ENCODE data around the gene CLRN1. TPM values are rescaled to one million over a fixed set of nuclear protein-coding genes. Genes with fewer than 3 reads are reported as not detected.

The CLRN1 gene
- total and polyA plus RNA-seq, 4 donors, result not detected

- whole genome bisulfite sequencing, result 86% methylated on average over 3 of the region's 3 CpGs
- Histone ChIP-seq H3K4me1 (ENCODE audit: control insufficient read depth in 4 of 4, insufficient read depth in 4 of 4, low read length in 3 of 4) (no peaks in the 10 kb centered on the region), H3K27ac (ENCODE audit: low read depth in 1 of 2, low read length in 2 of 2) (no peak overlapping the region), H3K9ac (ENCODE audit: low read depth in 1 of 2, low read length in 2 of 2) (no peak overlapping the region), H3K9me3 (ENCODE audit: control insufficient read depth in 4 of 4, low read length in 3 of 4) (no peaks in the 10 kb centered on the region), H3K4me3 (ENCODE audit: low read depth in 1 of 3, low read length in 3 of 3) (no peak overlapping the region), H3K27me3 (ENCODE audit: control insufficient read depth in 4 of 4, insufficient read depth in 4 of 4, low read length in 3 of 4) (no peaks in the 10 kb centered on the region), H3K36me3 (ENCODE audit: control insufficient read depth in 4 of 4, insufficient read depth in 3 of 4, low read depth in 1 of 4, low read length in 3 of 4) (no peaks in the 10 kb centered on the region)
- TF ChIP-seq SP1 (IDR thresholded peaks at IDR 0.05), result no peak
- no peak for TF ChIP-seq RAD21 (IDR thresholded peaks at IDR 0.05)
- TF ChIP-seq, protein P1, sequence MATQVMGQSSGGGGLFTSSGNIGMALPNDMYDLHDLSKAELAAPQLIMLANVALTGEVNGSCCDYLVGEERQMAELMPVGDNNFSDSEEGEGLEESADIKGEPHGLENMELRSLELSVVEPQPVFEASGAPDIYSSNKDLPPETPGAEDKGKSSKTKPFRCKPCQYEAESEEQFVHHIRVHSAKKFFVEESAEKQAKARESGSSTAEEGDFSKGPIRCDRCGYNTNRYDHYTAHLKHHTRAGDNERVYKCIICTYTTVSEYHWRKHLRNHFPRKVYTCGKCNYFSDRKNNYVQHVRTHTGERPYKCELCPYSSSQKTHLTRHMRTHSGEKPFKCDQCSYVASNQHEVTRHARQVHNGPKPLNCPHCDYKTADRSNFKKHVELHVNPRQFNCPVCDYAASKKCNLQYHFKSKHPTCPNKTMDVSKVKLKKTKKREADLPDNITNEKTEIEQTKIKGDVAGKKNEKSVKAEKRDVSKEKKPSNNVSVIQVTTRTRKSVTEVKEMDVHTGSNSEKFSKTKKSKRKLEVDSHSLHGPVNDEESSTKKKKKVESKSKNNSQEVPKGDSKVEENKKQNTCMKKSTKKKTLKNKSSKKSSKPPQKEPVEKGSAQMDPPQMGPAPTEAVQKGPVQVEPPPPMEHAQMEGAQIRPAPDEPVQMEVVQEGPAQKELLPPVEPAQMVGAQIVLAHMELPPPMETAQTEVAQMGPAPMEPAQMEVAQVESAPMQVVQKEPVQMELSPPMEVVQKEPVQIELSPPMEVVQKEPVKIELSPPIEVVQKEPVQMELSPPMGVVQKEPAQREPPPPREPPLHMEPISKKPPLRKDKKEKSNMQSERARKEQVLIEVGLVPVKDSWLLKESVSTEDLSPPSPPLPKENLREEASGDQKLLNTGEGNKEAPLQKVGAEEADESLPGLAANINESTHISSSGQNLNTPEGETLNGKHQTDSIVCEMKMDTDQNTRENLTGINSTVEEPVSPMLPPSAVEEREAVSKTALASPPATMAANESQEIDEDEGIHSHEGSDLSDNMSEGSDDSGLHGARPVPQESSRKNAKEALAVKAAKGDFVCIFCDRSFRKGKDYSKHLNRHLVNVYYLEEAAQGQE (IDR thresholded peaks at IDR 0.05), result no peak
- TF ChIP-seq ATF3 (IDR thresholded peaks at IDR 0.05), result no peak
- TF ChIP-seq HNF4A (conservative IDR thresholded peaks at IDR 0.05), result no peak
- TF ChIP-seq ZBTB33 (IDR thresholded peaks at IDR 0.05), result no peak
- TF ChIP-seq RXRA (IDR thresholded peaks at IDR 0.05), result no peak
- DNase-seq (ENCODE audit: low spot score), result no peak
These were observed 95.2 kb downstream of the CLRN1 start for GRCh38 chr3:150877303-150877702.

DNA sequence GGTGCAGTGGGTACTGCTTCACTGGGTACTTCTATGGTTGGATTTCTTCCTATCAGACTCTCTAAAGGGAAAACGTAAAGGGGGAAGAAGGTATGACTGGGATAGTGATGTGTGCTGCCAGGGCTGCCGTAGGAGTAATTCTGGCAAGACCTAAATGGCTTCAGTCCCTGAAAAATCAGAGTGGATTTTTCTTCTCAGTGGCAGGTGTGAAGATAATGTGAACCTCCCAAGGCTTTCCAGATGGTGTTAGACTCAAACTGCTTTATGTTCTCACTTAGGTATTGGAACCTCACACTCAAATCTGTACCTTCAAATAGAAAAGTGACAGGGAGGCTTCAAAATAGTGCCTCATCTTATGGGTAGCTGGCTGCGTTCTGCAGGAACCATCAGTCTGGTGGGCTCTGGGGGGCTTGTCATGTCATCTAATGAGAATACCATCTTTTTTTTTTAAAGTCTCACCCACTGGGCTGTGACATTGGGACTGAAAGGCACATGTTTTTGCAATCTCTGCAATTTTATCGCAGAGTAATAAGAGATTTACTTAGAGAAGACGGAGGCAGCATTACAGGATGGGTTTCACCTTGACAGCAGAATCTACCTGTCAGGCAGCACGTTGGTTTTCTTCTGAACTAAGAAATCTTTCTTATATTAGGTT, 95.8 kb downstream of the CLRN1 start:
- H3K4me1 ChIP-seq (ENCODE audit: control insufficient read depth in 4 of 4, insufficient read depth in 4 of 4, low read length in 3 of 4), result no peaks in the 10 kb centered on the region
- no peak for TF ChIP-seq TAF1 (conservative IDR thresholded peaks at IDR 0.05)
- TF ChIP-seq SP1 (IDR thresholded peaks at IDR 0.05), result no peak
- no peak for TF ChIP-seq GABPA (IDR thresholded peaks at IDR 0.05 in 1 of 2, conservative IDR thresholded peaks at IDR 0.05 in 1 of 2)
- TF ChIP-seq NR2F2 (IDR thresholded peaks at IDR 0.05), result no peak
- TF ChIP-seq RXRA (IDR thresholded peaks at IDR 0.05), result no peak
- no peak for TF ChIP-seq FOXA1 (IDR thresholded peaks at IDR 0.05)
- 86% methylated on average over 6 of the region's 6 CpGs for WGBS
- H3K27me3 ChIP-seq (ENCODE audit: control insufficient read depth in 4 of 4, insufficient read depth in 4 of 4, low read length in 3 of 4), result no peaks in the 10 kb centered on the region
- DNase-seq (ENCODE audit: low spot score), result no peak
- no peak overlapping the region for H3K27ac ChIP-seq (ENCODE audit: low read depth in 1 of 2, low read length in 2 of 2)
- no peak overlapping the region for H3K4me3 ChIP-seq (ENCODE audit: low read depth in 1 of 3, low read length in 3 of 3)
- no peaks in the 10 kb centered on the region for H3K9me3 ChIP-seq (ENCODE audit: control insufficient read depth in 4 of 4, low read length in 3 of 4)
- no peaks in the 10 kb centered on the region for H3K36me3 ChIP-seq (ENCODE audit: control insufficient read depth in 4 of 4, insufficient read depth in 3 of 4, low read depth in 1 of 4, low read length in 3 of 4)
- no peak overlapping the region for H3K9ac ChIP-seq (ENCODE audit: low read depth in 1 of 2, low read length in 2 of 2)

Other genes with a start within 250 kb of the CLRN1 start
- 100 to 1,000 TPM in 1 of 2 donors, 10 to 100 TPM in 1; 18.2 to 104 TPM for gene SIAH2, start 209.6 kb downstream of the CLRN1 start, total RNA-seq
- 10 to 100 TPM; 12.1 to 22.4 TPM for gene SIAH2, start 209.6 kb downstream of the CLRN1 start, polyA plus RNA-seq
- gene MINDY4B, start 67.3 kb downstream of the CLRN1 start, total RNA-seq, result not detected
- not detected for gene MINDY4B, start 67.3 kb downstream of the CLRN1 start, polyA plus RNA-seq
- gene MED12L, start 112.9 kb upstream of the CLRN1 start, total RNA-seq, result 1 to 10 TPM in 1 of 2 donors, under 1 TPM in 1; 0.59 to 2.1 TPM
- under 1 TPM; 0.02 to 0.39 TPM for gene MED12L, start 112.9 kb upstream of the CLRN1 start, polyA plus RNA-seq
- under 1 TPM; 0.19 to 0.33 TPM for gene GPR171, start 230.5 kb upstream of the CLRN1 start, total RNA-seq
- under 1 TPM; 0.23 to 0.56 TPM for gene GPR171, start 230.5 kb upstream of the CLRN1 start, polyA plus RNA-seq